Stimulated activated CD8-positive, alpha-beta memory T cell treated with anti-CD3 and anti-CD28 coated beads, Interleukin-4, amount 100 ng/mL, for 1 hour (primary cell): ENCODE results near the gene ARHGEF10L.

Experiments used
- DNase-seq, 2 donors: peaks; one replicate each; pipeline ENCODE4 v3.0.0-alpha.2; 2020; ENCODE audit warnings: low read depth in 2 of 2, low spot score in 1 of 2

The ARHGEF10L gene

DNA sequence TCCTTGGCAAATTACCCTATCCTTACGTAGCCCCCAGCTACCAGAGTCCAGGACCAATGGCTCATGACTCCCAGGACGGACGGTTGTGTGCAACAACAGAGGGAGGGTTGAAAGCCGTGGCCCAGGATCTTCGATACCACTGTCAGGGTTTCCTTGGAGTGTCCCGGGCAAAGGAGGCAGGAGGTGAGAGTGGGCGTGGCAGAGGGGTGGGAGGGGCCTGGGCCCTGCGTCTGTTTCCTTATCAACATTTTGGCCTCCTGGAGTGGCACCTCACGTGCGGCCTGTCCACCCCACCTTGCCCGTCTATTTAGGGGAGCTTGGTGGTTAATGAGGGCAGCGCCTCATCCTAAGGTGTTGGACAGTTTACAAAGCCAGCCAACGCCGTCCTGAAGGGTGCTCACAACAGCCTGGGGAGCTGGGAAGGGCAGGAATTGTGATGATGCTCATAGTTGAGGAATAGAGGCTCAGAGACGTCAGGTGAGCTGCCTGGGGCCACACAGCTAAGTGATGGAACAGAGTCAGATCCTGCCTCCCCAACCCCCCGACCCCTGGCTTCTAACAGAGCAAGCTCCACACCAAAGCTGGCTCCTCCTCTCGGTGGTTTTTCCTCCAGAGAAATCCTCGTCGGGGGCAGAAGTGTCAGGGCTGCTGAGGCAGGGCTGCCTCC is 17.4 kb upstream of the ARHGEF10L start:
- DNase-seq = no peak

DNA sequence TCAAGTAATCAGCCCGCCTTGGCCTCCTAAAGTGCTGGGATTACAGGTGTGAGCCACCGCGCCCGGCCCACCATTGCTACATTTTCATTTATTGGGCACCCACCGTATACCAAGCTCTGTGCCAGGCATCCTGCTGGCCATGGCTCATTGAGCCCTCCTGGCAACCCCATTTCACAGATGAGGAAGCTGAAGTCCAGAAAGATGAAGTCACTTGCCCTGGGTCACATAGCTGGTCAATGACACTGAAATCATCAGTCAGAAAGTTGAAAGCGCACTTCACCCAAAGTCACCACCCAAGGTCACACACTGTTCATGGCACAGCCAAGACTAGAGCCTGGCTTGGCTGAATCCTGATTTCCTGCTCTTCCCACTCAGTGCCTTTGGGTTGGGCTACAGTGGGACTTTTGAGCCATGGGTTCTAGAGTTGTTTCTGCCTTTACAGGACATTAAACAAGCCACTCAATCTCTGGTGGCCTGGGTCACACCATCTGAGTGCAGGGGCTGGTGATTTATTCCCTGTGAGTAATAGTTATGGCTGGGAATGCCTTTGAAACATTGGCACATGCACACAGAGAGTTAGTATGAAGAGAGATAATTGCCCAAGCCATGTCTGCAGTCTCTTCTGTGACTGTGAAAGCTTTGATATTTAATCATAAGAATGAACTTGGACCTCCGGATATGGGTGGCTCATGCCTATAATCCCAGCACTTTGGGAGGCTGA is 16.0 kb upstream of the ARHGEF10L start:
- no peak for DNase-seq

GRCh38 chr1:17524645-17525044 is 14.9 kb upstream of the ARHGEF10L start:
- DNase-seq = no peak

GRCh38 chr1:17525996-17526686 is 13.4 kb upstream of the ARHGEF10L start:
- no peak for DNase-seq

GRCh38 chr1:17527036-17527914 is 12.2 kb upstream of the ARHGEF10L start:
- no peak for DNase-seq

DNA sequence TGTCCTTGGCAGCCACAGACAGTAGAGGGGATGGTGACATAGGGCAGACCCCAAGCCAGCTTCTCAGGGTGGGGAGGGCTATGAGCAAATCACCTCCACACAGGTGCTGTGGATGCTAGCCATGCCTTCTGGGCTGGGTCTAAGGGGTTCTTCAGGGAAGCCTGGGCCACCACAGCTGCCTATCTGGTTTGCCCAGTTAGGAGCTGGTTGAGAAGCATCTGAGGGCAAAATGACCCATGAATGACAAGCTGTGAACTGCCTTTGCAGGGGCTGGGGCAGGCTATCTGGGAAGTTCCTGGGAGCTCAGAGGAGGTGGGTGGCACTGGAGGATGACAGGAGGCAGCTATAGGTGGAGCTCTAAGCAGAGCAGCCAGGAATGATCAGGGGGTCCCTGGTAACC is 10.1 kb upstream of the ARHGEF10L start:
- DNase-seq = no peak

- no peak for DNase-seq
Observed at GRCh38 chr1:17531343-17531681, 8.2 kb upstream of the ARHGEF10L start.

GRCh38 chr1:17531682-17532487 is 7.6 kb upstream of the ARHGEF10L start:
- no peak for DNase-seq

DNA sequence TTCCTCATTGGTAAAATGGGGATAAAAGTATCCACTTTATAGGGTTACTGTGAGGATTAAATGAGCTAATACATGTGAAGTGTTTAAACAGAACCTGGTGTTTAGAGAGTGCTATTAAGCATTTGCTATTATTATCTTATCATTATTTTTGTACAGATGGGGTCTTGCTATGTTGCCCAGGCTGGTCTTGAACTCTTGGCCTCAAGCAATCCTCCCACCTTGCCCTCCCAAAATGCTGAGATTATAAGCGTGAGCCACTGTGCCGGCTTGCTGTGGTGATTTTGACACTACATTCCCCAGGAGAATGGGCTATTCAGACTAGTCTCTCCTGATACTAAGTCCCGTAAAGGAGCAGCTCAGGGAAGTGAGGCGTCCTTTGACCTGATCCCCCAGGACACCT is 6.3 kb upstream of the ARHGEF10L start:
- DNase-seq = no peak

- DNase-seq = no peak
Observed at GRCh38 chr1:17535300-17535936, 4.1 kb upstream of the ARHGEF10L start.

DNA sequence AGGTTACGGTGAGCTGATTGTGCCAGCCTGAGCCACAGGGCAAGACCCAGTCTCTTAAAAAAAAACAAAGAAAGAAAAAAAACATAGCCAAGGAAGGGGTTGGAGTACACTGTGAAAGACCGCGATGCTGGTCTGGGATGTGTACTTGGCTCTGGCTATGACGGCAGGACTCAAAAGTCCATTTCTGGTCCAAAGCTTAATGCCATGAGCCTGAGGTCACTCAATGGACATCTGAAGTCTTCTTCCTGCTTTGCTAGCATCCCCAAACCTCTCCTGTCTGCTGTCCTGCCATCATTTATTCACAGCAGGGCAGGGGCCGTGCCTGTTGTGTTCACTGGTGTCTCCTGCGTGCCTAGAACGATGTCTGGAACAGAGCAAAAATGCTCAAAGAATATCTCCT is 1.5 kb upstream of the ARHGEF10L start:
- DNase-seq = no peak

DNA sequence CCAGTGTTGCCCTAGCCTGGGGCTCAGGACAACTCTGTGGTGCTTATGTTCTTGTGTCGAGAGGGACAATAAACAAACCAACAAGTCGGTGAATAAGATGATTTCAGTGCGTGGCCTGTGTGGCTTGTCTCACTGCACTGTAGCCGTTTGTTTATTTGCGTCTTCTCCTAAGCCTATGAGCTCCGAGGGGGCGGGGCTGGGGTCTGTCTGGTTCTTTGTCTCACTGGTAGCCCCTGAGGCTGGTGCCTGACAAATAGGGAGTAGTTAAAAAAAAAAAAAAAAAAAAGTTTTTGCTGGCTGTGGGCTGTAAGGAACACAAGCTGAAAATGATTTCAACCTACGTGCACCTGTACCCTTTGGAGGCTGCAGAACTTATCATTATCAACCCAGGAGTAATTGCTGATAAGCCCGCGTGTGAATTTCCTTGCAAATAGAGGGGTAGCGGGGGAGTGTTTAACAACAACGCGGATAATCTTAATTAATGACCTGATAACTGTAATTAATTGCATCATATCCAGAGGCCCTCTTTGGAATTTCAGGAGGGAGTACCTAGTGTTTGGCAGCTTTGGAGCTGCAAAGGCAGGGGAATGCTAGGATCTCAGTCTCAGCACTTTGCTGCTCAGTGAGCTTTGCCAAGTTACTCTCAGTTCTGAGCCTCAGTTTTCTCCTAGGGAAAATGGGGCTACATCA is 925 bp upstream of the ARHGEF10L start:
- DNase-seq = no peak

DNA sequence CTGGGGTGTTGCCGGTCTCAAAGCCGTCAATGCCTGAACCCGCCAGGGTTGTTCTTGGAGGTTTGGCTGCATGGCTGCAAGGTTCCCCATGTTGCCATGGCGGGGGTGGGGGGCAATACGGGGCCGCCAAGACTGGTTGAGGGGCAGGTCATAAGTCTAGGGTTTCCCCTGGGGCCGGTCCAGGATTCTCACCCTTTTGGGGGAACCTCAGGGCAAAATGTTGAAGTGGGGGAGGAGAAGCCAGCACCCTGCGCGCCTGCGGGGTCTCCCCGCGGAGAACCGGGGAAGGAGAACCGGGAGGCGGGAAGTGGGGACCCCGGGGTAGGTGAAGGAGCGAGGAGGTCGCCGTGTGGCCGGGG is 401 bp upstream of the ARHGEF10L start:
- no peak for DNase-seq

DNA sequence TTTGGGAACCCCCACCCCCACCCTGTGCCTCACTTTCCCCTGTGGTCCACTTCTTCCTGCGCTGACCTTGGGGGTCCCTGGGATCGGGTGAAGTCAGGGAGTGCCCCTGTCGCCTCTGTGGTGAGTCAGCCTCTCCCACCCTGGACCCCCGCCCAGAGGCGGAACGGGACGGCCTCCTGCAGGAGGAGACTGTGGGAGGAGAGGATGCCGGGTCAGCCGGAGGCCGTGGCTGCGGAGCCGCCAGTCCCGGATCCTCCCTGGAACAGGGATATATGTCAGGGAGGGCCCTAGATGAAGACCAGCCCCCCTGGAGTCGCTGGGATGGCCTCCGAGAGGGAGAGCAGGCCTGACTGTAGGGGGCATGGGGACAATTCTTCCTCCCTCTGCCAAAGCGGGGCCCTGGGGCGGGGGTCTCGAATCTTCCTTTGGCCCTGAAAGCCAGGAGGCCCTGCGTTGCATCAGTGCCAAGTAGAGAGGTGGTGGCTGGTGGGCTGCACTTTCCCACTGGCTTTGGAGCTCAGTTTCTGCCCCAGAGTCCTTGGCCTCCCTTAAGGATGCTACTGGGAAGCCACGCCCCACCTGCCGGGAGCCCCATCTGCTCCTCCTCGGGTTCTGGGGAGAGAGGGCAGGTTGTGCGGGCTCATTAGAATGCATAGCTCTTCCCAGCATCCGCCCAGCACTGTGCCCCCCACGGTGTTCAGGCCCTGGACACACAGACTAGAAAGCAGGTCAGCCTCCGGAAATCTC is 930 bp downstream of the ARHGEF10L start:
- DNase-seq = no peak

DNA sequence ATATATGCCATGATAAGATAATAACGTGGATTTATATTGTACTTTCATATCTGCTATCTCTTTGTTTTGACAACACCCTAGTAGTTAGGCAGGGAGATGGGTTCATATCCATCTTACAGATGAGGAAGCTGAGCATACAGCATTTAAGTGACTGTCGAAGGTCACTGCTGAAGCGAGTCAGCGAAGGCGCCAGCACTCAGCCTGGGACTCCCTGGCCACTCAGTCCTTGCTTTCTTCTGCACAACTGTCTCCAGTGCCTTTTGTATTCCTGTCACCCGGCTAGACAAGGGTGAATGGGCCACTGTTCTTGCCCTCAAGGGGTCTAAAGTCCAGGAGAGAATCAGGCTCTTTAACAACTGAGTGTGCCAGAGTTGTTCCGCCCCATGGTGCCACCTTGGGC is 3.1 kb downstream of the ARHGEF10L start:
- no peak for DNase-seq

DNA sequence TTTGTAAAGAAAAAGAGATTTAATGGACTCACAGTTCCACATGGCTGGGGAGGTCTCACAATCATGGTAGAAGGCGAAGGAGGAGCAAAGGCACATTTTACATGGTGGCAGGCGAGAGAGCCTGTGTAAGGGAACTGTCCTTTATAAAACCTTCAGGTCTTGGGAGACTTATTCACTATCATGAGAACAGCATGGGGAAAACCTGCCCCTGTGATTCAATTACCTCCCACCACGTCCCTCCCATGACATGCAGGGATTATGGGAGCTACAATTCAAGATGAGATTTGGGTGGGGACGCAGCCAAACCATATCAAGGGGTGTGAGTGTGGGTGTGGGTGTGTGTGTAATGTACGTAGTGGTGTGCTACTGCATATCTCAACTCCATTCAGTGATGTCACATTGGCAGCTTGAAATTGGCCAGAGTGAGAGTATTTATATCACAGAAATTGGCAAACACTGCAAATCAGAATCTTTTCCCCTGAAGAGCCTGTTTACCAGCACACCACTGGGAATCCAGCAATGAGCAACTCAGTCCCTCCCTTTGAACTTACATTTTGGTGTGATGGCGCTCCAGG is 5.4 kb downstream of the ARHGEF10L start:
- DNase-seq = no peak

DNA sequence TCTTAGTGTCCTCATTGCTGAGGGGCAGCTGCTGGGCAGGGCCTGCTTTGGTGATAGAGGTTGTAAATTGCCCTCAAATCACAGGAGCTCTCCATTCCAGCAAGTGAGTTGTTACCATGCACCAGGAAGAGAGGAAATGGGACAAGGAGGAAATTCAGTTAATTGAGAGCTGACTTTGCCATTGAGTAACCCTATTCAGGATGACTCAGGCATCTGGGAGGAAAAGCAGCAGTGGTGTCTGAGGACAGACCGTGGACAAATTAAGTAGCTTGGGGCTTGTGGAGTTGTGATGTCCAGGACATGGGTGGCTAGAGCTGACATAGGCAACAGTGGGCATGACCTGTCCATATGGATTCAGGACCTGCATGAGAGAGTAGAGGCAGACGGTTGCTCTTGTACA is 5.9 kb downstream of the ARHGEF10L start:
- DNase-seq = no peak

DNA sequence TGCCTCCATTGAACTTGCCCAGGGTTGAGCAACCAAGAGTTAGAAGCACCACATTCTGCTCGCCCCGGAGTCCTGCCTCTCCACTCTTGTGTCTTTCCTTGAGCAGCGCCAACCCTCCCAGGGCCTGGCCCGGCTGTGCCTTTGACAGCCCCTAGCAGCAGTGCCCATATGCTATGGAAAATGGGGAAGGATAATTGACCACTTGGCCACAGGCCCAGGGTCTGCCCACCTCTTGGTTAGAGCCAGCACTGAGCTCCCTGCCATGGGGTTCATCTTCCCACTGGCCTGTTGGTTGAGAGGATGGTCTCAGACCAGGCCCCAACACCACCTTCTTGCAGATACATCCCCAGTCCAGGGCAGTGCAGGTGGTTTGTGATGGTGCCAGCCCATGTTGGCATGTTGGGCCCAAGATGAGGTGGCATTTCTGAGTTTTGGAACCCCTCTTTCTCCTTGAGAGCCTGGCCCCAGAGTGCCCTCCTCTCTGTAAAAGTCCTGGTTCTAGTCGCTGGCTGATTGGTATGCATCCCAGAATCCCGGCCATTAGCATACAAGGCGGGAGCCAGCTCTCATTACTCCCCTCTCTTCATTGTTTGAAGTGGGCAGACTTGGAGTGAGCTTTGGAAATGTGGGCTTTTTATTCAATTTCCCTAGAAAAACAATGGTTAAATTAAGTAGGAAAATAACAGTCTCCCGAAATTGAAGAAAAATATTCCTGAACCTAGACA is 7.6 kb downstream of the ARHGEF10L start:
- no peak for DNase-seq
